Tibial artery (tissue), 4 donors: Measurements from ENCODE around the gene SPRED1.

Experiments used
- DNase-seq, 2 donors: peaks; one replicate each; pipeline ENCODE4 v3.0.0-alpha.2; 2019
- H3K27ac ChIP-seq, 2 donors: fragments of 200-600 bp; sonication (generic) in 1 of 2; 1 replicate in 1 of 2; 2 replicates in 1 of 2; pipeline ENCODE4 v1.5.1; 2018 to 2019; ENCODE audit warnings: mild to moderate bottlenecking in 1 of 2
- H3K27me3 ChIP-seq, 2 donors: fragments of 200-600 bp; sonication (generic) in 1 of 2; one replicate each; pipeline versions ENCODE4 v1.5.1 to v1.6.0; 2016 to 2019
- H3K36me3 ChIP-seq, 3 donors: fragments of 200-600 bp; sonication (generic) in 2 of 3; one replicate each; pipeline ENCODE4 v1.5.1; 2016 to 2019; ENCODE audit warnings: mild to moderate bottlenecking in 2 of 3
- H3K4me1 ChIP-seq, 4 donors: fragments of 200-600 bp; sonication (generic) in 2 of 4; 1 replicate in 3 of 4; 2 replicates in 1 of 4; pipeline ENCODE4 v1.5.1; 2016 to 2019
- H3K4me3 ChIP-seq, 2 donors: fragments of 200-600 bp; sonication (generic) in 1 of 2; 1 replicate in 1 of 2; 2 replicates in 1 of 2; pipeline ENCODE4 v1.5.1; 2018 to 2019; ENCODE audit warnings: mild to moderate bottlenecking in 2 of 2
- H3K9me3 ChIP-seq, 3 donors: fragments of 200-600 bp; sonication (generic) in 1 of 3; one replicate each; pipeline ENCODE4 v1.5.1; 2016 to 2019
- CTCF ChIP-seq, 2 experiments: fragments of 200-600 bp in 1 of 2; fragments of 450-650 bp in 1 of 2; IDR thresholded peaks; one replicate each; pipeline ENCODE4 v1.5.1; 2017 to 2019; ENCODE audit warnings: antibody characterized with exemption in 2 of 2, mild to moderate bottlenecking in 1 of 2, moderate library complexity in 1 of 2
- intact Hi-C: fragments of 100-400 bp; cut with DNase I; formaldehyde crosslinking; loops from one replicate; pipeline ENCODE4 v1.15.0; 2023; ENCODE audit warnings: low total_unique reads

The SPRED1 gene

GRCh38 chr15:38389924-38390542, 137.4 kb downstream of the SPRED1 start:
- no peaks in the 10 kb centered on the region for H3K9me3 ChIP-seq
- intact Hi-C loops = no loop called here
- H3K4me1 ChIP-seq = no peaks in the 10 kb centered on the region
- H3K36me3 ChIP-seq = no peaks in the 10 kb centered on the region
- H3K27ac ChIP-seq = no peak overlapping the region
- TF ChIP-seq CTCF (IDR thresholded peaks at IDR 0.05) = peak; percentile 64 to 73
- H3K4me3 ChIP-seq = no peak overlapping the region
- no peaks in the 10 kb centered on the region for H3K27me3 ChIP-seq
- DNase-seq = peak; percentile 77 to 80

- no peaks in the 10 kb centered on the region for H3K4me1 ChIP-seq
- no peak for DNase-seq
- TF ChIP-seq CTCF (IDR thresholded peaks at IDR 0.05) = no peak
These were observed 138.6 kb downstream of the SPRED1 start for GRCh38 chr15:38391191-38391590.

GRCh38 chr15:38398134-38398533, 145.5 kb downstream of the SPRED1 start:
- Histone ChIP-seq H3K27ac (peak overlapping the region; percentile 60 to 66), H3K36me3 (no peaks in the 10 kb centered on the region), H3K4me1 (peaks cover 0 to 30% (median 9%) of the 10 kb centered on the region in 4 donors), H3K4me3 (no peak overlapping the region), H3K9me3 (no peaks in the 10 kb centered on the region), H3K27me3 (no peaks in the 10 kb centered on the region)
- peak; percentile 78 to 81 for DNase-seq
- TF ChIP-seq CTCF (IDR thresholded peaks at IDR 0.05) = no peak
- intact Hi-C loops = no loop called here

More at GRCh38 chr15:38391191-38391590, 138.6 kb downstream of the SPRED1 start:
- intact Hi-C loops = no loop called here
- Histone ChIP-seq H3K9me3 (no peaks in the 10 kb centered on the region), H3K27me3 (no peaks in the 10 kb centered on the region), H3K36me3 (no peaks in the 10 kb centered on the region), H3K27ac (no peak overlapping the region), H3K4me3 (no peak overlapping the region)

- intact Hi-C loops = no loop called here
- peak overlapping the region; percentile 26 to 42 for H3K27ac ChIP-seq
- no peak for TF ChIP-seq CTCF (IDR thresholded peaks at IDR 0.05)
These were observed 148.5 kb downstream of the SPRED1 start for GRCh38 chr15:38401106-38401505.

GRCh38 chr15:38401701-38402100, 149.1 kb downstream of the SPRED1 start:
- Histone ChIP-seq H3K27me3 (no peaks in the 10 kb centered on the region), H3K9me3 (no peaks in the 10 kb centered on the region), H3K27ac (peak overlapping the region; percentile 26 to 42), H3K4me3 (no peak overlapping the region), H3K36me3 (no peaks in the 10 kb centered on the region), H3K4me1 (peaks cover 0 to 27% (median 9%) of the 10 kb centered on the region in 4 donors)
- no peak for DNase-seq
- intact Hi-C loops = no loop called here
- TF ChIP-seq CTCF (IDR thresholded peaks at IDR 0.05) = no peak

More at GRCh38 chr15:38401106-38401505, 148.5 kb downstream of the SPRED1 start:
- no peaks in the 10 kb centered on the region for H3K9me3 ChIP-seq
- DNase-seq = no peak
- no peaks in the 10 kb centered on the region for H3K36me3 ChIP-seq
- no peak overlapping the region for H3K4me3 ChIP-seq
- H3K27me3 ChIP-seq = no peaks in the 10 kb centered on the region
- peaks cover 0 to 30% (median 9%) of the 10 kb centered on the region in 4 donors for H3K4me1 ChIP-seq
